HEK293 (cell line): ENCODE data around the gene STX2.

Source experiments
- AEBP2 ChIP-seq: fragments of 450-650 bp; formaldehyde crosslinking; IDR thresholded peaks from 2 replicates; pipeline ENCODE4 v1.5.1; 2016; ENCODE audit warnings: missing biosample characterization, missing genetic modification characterization, borderline replicate concordance
- EGR2 ChIP-seq: fragments of 450-650 bp; formaldehyde crosslinking; IDR thresholded peaks from 2 replicates; pipeline ENCODE4 v1.5.1; 2016; ENCODE audit warnings: low read depth, missing biosample characterization, missing genetic modification characterization
- GFI1B ChIP-seq: fragments of 450-650 bp; formaldehyde crosslinking; IDR thresholded peaks from 2 replicates; pipeline ENCODE4 v1.5.1; 2016; ENCODE audit warnings: missing biosample characterization, missing genetic modification characterization
- GLI2 ChIP-seq: fragments of 450-650 bp; formaldehyde crosslinking; IDR thresholded peaks from 2 replicates; pipeline ENCODE4; 2017; ENCODE audit warnings: missing biosample characterization, missing genetic modification characterization, low read depth, borderline replicate concordance
- HOXD13 ChIP-seq: sonication (generic); formaldehyde crosslinking; IDR thresholded peaks from 2 replicates; pipeline ENCODE4 v1.8.0; 2022; ENCODE audit warnings: missing genetic modification reagents, borderline replicate concordance
- PBX3 ChIP-seq: sonication (generic); formaldehyde crosslinking; IDR thresholded peaks from 2 replicates; pipeline ENCODE4 v1.8.1; 2022; ENCODE audit warnings: mild to moderate bottlenecking, moderate library complexity, missing genetic modification reagents
- PRDM1 ChIP-seq: fragments of 450-650 bp; formaldehyde crosslinking; IDR thresholded peaks from 2 replicates; pipeline ENCODE4; 2016; ENCODE audit warnings: missing biosample characterization, missing genetic modification characterization
- SCRT1 ChIP-seq: fragments of 450-650 bp; formaldehyde crosslinking; IDR thresholded peaks from 2 replicates; pipeline ENCODE4 v1.5.1; 2016; ENCODE audit warnings: missing biosample characterization, missing genetic modification characterization, borderline replicate concordance
- SCRT2 ChIP-seq: fragments of 450-650 bp; formaldehyde crosslinking; IDR thresholded peaks from 2 replicates; pipeline ENCODE4 v1.5.1; 2016; ENCODE audit warnings: missing biosample characterization, missing genetic modification characterization
- SETDB1 ChIP-seq: IDR thresholded peaks from one replicate; pipeline ENCODE4 v1.6.1; 2017; ENCODE audit warnings: mild to moderate bottlenecking, low read length, moderate library complexity, mixed read lengths; ENCODE audit not compliant: insufficient read length
- SP3 ChIP-seq: fragments of 450-650 bp; formaldehyde crosslinking; IDR thresholded peaks from 2 replicates; pipeline ENCODE4 v1.5.1; 2016; ENCODE audit warnings: missing biosample characterization, missing genetic modification characterization
- TCF7L2 ChIP-seq: IDR thresholded peaks from 2 replicates; pipeline ENCODE4 v1.6.1; 2011; ENCODE audit warnings: low read depth, mild to moderate bottlenecking, inconsistent platforms, low read length, moderate library complexity, borderline replicate concordance
- YY2 ChIP-seq: fragments of 450-650 bp; formaldehyde crosslinking; IDR thresholded peaks from 2 replicates; pipeline ENCODE4 v1.5.1; 2016; ENCODE audit warnings: missing biosample characterization, missing genetic modification characterization
- ZBTB49 ChIP-seq: fragments of 450-650 bp; formaldehyde crosslinking; IDR thresholded peaks from 2 replicates; pipeline ENCODE4 v1.5.1; 2016; ENCODE audit warnings: missing biosample characterization, missing genetic modification characterization, low read depth
- ZNF10 ChIP-seq: fragments of 450-650 bp; formaldehyde crosslinking; IDR thresholded peaks from 2 replicates; pipeline ENCODE4 v1.5.1; 2017; ENCODE audit warnings: missing biosample characterization, missing genetic modification characterization
- ZNF133 ChIP-seq: fragments of 450-650 bp; formaldehyde crosslinking; IDR thresholded peaks from 2 replicates; pipeline ENCODE4 v1.5.1; 2016; ENCODE audit warnings: missing biosample characterization, missing genetic modification characterization
- ZNF16 ChIP-seq: fragments of 450-650 bp; formaldehyde crosslinking; IDR thresholded peaks from 2 replicates; pipeline ENCODE4 v1.5.1; 2016; ENCODE audit warnings: low read depth, missing biosample characterization, missing genetic modification characterization
- ZNF174 ChIP-seq: fragments of 450-650 bp; formaldehyde crosslinking; IDR thresholded peaks from 2 replicates; pipeline ENCODE4 v1.5.0; 2017; ENCODE audit warnings: missing biosample characterization, mild to moderate bottlenecking, missing genetic modification characterization
- ZNF18 ChIP-seq: fragments of 450-650 bp; formaldehyde crosslinking; IDR thresholded peaks from 2 replicates; pipeline ENCODE4 v1.5.1; 2016; ENCODE audit warnings: missing biosample characterization, missing genetic modification characterization
- ZNF184 ChIP-seq: fragments of 450-650 bp; IDR thresholded peaks from 2 replicates; pipeline ENCODE4 v1.5.1; 2018; ENCODE audit warnings: missing biosample characterization, mild to moderate bottlenecking, missing genetic modification characterization
- ZNF202 ChIP-seq: fragments of 450-650 bp; formaldehyde crosslinking; IDR thresholded peaks from 2 replicates; pipeline ENCODE4 v1.5.1; 2016; ENCODE audit warnings: missing biosample characterization, missing genetic modification characterization, borderline replicate concordance
- ZNF335 ChIP-seq: fragments of 450-650 bp; formaldehyde crosslinking; conservative IDR thresholded peaks from 2 replicates; pipeline ENCODE4 v1.5.1; 2016; ENCODE audit warnings: missing biosample characterization, missing genetic modification characterization
- ZNF416 ChIP-seq: fragments of 450-650 bp; formaldehyde crosslinking; IDR thresholded peaks from 2 replicates; pipeline ENCODE4 v1.5.1; 2016; ENCODE audit warnings: missing biosample characterization, missing genetic modification characterization
- ZNF423 ChIP-seq: fragments of 450-650 bp; formaldehyde crosslinking; IDR thresholded peaks from 2 replicates; pipeline ENCODE4 v1.5.1; 2016; ENCODE audit warnings: missing biosample characterization, missing genetic modification characterization
- ZNF501 ChIP-seq: fragments of 450-650 bp; formaldehyde crosslinking; IDR thresholded peaks from 2 replicates; pipeline ENCODE4 v1.5.1; 2016; ENCODE audit warnings: missing biosample characterization, missing genetic modification characterization
- ZNF560 ChIP-seq: fragments of 450-650 bp; formaldehyde crosslinking; IDR thresholded peaks from 2 replicates; pipeline ENCODE4 v1.5.1; 2017; ENCODE audit warnings: missing biosample characterization, missing genetic modification characterization, borderline replicate concordance
- ZNF585B ChIP-seq: fragments of 450-650 bp; formaldehyde crosslinking; IDR thresholded peaks from 2 replicates; pipeline ENCODE4 v1.5.1; 2016; ENCODE audit warnings: missing biosample characterization, missing genetic modification characterization
- ZNF596 ChIP-seq: fragments of 450-650 bp; IDR thresholded peaks from 2 replicates; pipeline ENCODE4 v1.5.0; 2018; ENCODE audit warnings: missing biosample characterization, mild to moderate bottlenecking, missing genetic modification characterization, moderate library complexity
- ZNF610 ChIP-seq: fragments of 450-650 bp; formaldehyde crosslinking; IDR thresholded peaks from 2 replicates; pipeline ENCODE4 v1.5.1; 2016; ENCODE audit warnings: missing biosample characterization, missing genetic modification characterization, borderline replicate concordance
- ZNF621 ChIP-seq: fragments of 450-650 bp; formaldehyde crosslinking; IDR thresholded peaks from 2 replicates; pipeline ENCODE4 v1.5.1; 2017; ENCODE audit warnings: missing biosample characterization, missing genetic modification characterization
- ZNF623 ChIP-seq: fragments of 450-650 bp; formaldehyde crosslinking; IDR thresholded peaks from 2 replicates; pipeline ENCODE4 v1.5.1; 2016; ENCODE audit warnings: missing biosample characterization, missing genetic modification characterization
- ZNF624 ChIP-seq: fragments of 450-650 bp; formaldehyde crosslinking; IDR thresholded peaks from 2 replicates; pipeline ENCODE4 v1.5.1; 2017; ENCODE audit warnings: missing biosample characterization, missing genetic modification characterization
- ZNF670 ChIP-seq: fragments of 450-650 bp; formaldehyde crosslinking; IDR thresholded peaks from 2 replicates; pipeline ENCODE4 v1.5.1; 2016; ENCODE audit warnings: missing biosample characterization, missing genetic modification characterization, low read depth
- ZNF843 ChIP-seq: fragments of 450-650 bp; formaldehyde crosslinking; IDR thresholded peaks from 2 replicates; pipeline ENCODE4 v1.5.1; 2016; ENCODE audit warnings: missing biosample characterization, missing genetic modification characterization
- TF ChIP-seq, protein P1 (sequence below): fragments of 450-650 bp; formaldehyde crosslinking; IDR thresholded peaks from 2 replicates; pipeline ENCODE4 v1.5.1; 2016; ENCODE audit warnings: missing biosample characterization, missing genetic modification characterization

Gene STX2

GRCh38 chr12:130765186-130765659, 73.8 kb downstream of the STX2 start (continued):
- TF ChIP-seq ZNF18 (no peak), ZNF10 (no peak; the same call in 1 of the 2 replicates), ZNF416 (tag by site-specific recombination) (peak; percentile 94), ZNF624 (tag by site-specific recombination) (no peak), AEBP2 (no peak), GFI1B (tag by site-specific recombination) (peak; percentile 79), YY2 (tag by site-specific recombination) (peak; percentile 98), ZNF501 (no peak), SCRT1 (tag by site-specific recombination) (no peak), ZNF610 (tag by site-specific recombination) (no peak), ZNF423 (tag by site-specific recombination) (no peak), EGR2 (tag by site-specific recombination) (0 out of 2 replicates have a peak, but pooled peaks have one; percentile 6), TCF7L2 (no peak), ZNF335 (0 out of 2 replicates have a peak, but pooled peaks have one; percentile 31), ZNF184 (tag by site-specific recombination) (no peak), ZNF202 (tag by site-specific recombination) (no peak), ZBTB49 (no peak; the same call in 1 of the 2 replicates), ZNF16 (tag by site-specific recombination) (no peak; the same call in 1 of the 2 replicates), ZNF133 (tag by site-specific recombination) (no peak; the same call in none of the 2 replicates), ZNF843 (tag by site-specific recombination) (0 out of 2 replicates have a peak, but pooled peaks have one; percentile 48), ZNF560 (tag by site-specific recombination) (no peak), ZNF174 (tag by site-specific recombination) (no peak), ZNF596 (tag by site-specific recombination) (no peak), ZNF623 (tag by site-specific recombination) (peak; percentile 44), SP3 (tag by site-specific recombination) (peak; percentile 60), PBX3 (CRISPR knock-in tag) (no peak), ZNF585B (tag by site-specific recombination) (no peak), ZNF621 (peak; percentile 99), SETDB1 (peak; percentile 70), HOXD13 (CRISPR knock-in tag) (no peak), SCRT2 (tag by site-specific recombination) (peak; percentile 72), PRDM1 (tag by site-specific recombination) (0 out of 2 replicates have a peak, but pooled peaks have one; percentile 28), ZNF670 (tag by site-specific recombination) (peak; percentile 97), GLI2 (tag by site-specific recombination) (no peak)
- TF ChIP-seq, protein P1, sequence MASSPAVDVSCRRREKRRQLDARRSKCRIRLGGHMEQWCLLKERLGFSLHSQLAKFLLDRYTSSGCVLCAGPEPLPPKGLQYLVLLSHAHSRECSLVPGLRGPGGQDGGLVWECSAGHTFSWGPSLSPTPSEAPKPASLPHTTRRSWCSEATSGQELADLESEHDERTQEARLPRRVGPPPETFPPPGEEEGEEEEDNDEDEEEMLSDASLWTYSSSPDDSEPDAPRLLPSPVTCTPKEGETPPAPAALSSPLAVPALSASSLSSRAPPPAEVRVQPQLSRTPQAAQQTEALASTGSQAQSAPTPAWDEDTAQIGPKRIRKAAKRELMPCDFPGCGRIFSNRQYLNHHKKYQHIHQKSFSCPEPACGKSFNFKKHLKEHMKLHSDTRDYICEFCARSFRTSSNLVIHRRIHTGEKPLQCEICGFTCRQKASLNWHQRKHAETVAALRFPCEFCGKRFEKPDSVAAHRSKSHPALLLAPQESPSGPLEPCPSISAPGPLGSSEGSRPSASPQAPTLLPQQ (tag by site-specific recombination) = 0 out of 2 replicates have a peak, but pooled peaks have one; percentile 9
